H9 (cell line): ENCODE results near the gene FNIP1. TPM values are rescaled to one million over a fixed set of nuclear protein-coding genes. Genes with fewer than 3 reads are reported as not detected.

Source experiments
- DNase-seq: peaks from one replicate; pipeline ENCODE4 v3.0.0-alpha.2; 2017
- H2AFZ ChIP-seq: one replicate; pipeline ENCODE4 v1.6.1; 2013; ENCODE audit warnings: mild to moderate bottlenecking, low read length, control low read depth, moderate library complexity
- H2AK5ac ChIP-seq: 2 replicates; pipeline ENCODE4 v1.6.1; 2013; ENCODE audit warnings: low read length, control low read depth, mixed read lengths; ENCODE audit not compliant: insufficient read length
- H2BK120ac ChIP-seq: one replicate; pipeline ENCODE4 v1.6.1; 2013; ENCODE audit warnings: low read depth, mild to moderate bottlenecking, low read length, control low read depth, inconsistent platforms; ENCODE audit not compliant: poor library complexity, severe bottlenecking
- H2BK12ac ChIP-seq: 2 replicates; pipeline ENCODE4 v1.6.1; 2013; ENCODE audit warnings: low read length, control low read depth, mixed read lengths, low read depth; ENCODE audit not compliant: insufficient read length
- H2BK15ac ChIP-seq: 2 replicates; pipeline ENCODE4 v1.6.1; 2013; ENCODE audit warnings: low read depth, low read length, control low read depth
- H2BK20ac ChIP-seq: one replicate; pipeline ENCODE4 v1.6.1; 2013; ENCODE audit warnings: low read depth, mild to moderate bottlenecking, low read length, control low read depth, inconsistent platforms; ENCODE audit not compliant: poor library complexity, severe bottlenecking
- H2BK5ac ChIP-seq: 2 replicates; pipeline ENCODE4 v1.6.1; 2013; ENCODE audit warnings: low read length, control low read depth, mixed read lengths; ENCODE audit not compliant: insufficient read length
- H3K14ac ChIP-seq: 2 replicates; pipeline ENCODE4 v1.6.1; 2013; ENCODE audit warnings: low read length, control low read depth; ENCODE audit not compliant: insufficient read depth
- H3K18ac ChIP-seq: 2 replicates; pipeline ENCODE4 v1.6.1; 2013; ENCODE audit warnings: low read depth, mild to moderate bottlenecking, mixed read lengths, low read length, control low read depth; ENCODE audit not compliant: insufficient read length
- H3K23ac ChIP-seq: 2 replicates; pipeline ENCODE4 v1.6.1; 2013; ENCODE audit warnings: low read length, control low read depth, mixed read lengths, low read depth; ENCODE audit not compliant: insufficient read length
- H3K23me2 ChIP-seq: 2 replicates; pipeline ENCODE4 v1.6.1; 2013; ENCODE audit warnings: low read depth, mild to moderate bottlenecking, mixed read lengths, low read length, control low read depth; ENCODE audit not compliant: insufficient read length, poor library complexity, severe bottlenecking
- H3K27ac ChIP-seq: 2 replicates; pipeline ENCODE4 v1.5.1; 2013; ENCODE audit warnings: low read length, control low read depth, mixed read lengths, low read depth; ENCODE audit not compliant: insufficient read length
- H3K27me3 ChIP-seq: 2 replicates; pipeline ENCODE4 v1.6.1; 2013; ENCODE audit warnings: low read length, control low read depth, inconsistent platforms; ENCODE audit not compliant: insufficient read depth
- H3K4ac ChIP-seq: 2 replicates; pipeline ENCODE4 v1.6.1; 2013; ENCODE audit warnings: low read depth, mild to moderate bottlenecking, control low read depth, inconsistent platforms, low read length, moderate library complexity
- H3K4me1 ChIP-seq: 2 replicates; pipeline ENCODE4 v1.6.1; 2013; ENCODE audit warnings: low read length, control low read depth, inconsistent platforms; ENCODE audit not compliant: insufficient read depth
- H3K4me2 ChIP-seq: 2 replicates; pipeline ENCODE4 v1.6.1; 2013; ENCODE audit warnings: low read length, control low read depth, mixed read lengths; ENCODE audit not compliant: insufficient read length, insufficient read depth
- H3K56ac ChIP-seq: 2 replicates; pipeline ENCODE4 v1.6.1; 2013; ENCODE audit warnings: low read depth, mild to moderate bottlenecking, mixed read lengths, low read length, control low read depth; ENCODE audit not compliant: insufficient read length
- H3K79me1 ChIP-seq: 2 replicates; pipeline ENCODE4 v1.6.1; 2013; ENCODE audit warnings: low read depth, mild to moderate bottlenecking, moderate library complexity, low read length, control low read depth, inconsistent platforms; ENCODE audit not compliant: insufficient read depth, poor library complexity, severe bottlenecking
- H3K79me2 ChIP-seq: 2 replicates; pipeline ENCODE4 v1.6.1; 2013; ENCODE audit warnings: low read length, control low read depth, inconsistent platforms; ENCODE audit not compliant: insufficient read depth
- H3K9ac ChIP-seq: 2 replicates; pipeline ENCODE4 v1.6.1; 2013; ENCODE audit warnings: low read length, control low read depth, mixed read lengths; ENCODE audit not compliant: insufficient read length; ENCODE audit errors: extremely low read depth
- H3K9me3 ChIP-seq: one replicate; pipeline ENCODE4 v1.6.1; 2013; ENCODE audit warnings: low read depth, low read length, inconsistent platforms; ENCODE audit not compliant: control insufficient read depth
- H3T11ph ChIP-seq: one replicate; pipeline ENCODE4 v1.6.1; 2013; ENCODE audit warnings: mild to moderate bottlenecking, low read length, control low read depth, inconsistent platforms
- H4K20me1 ChIP-seq: one replicate; pipeline ENCODE4 v1.6.1; 2013; ENCODE audit not compliant: control insufficient read depth, insufficient read length, insufficient read depth
- H4K5ac ChIP-seq: 2 replicates; pipeline ENCODE4 v1.6.1; 2013; ENCODE audit warnings: low read depth, mild to moderate bottlenecking, mixed read lengths, low read length, control low read depth; ENCODE audit not compliant: insufficient read length
- H4K8ac ChIP-seq: replicated peaks from 2 replicates; pipeline ENCODE4 v1.6.1; 2013; ENCODE audit warnings: low read length, control low read depth, mixed read lengths, low read depth; ENCODE audit not compliant: insufficient read length
- H4K91ac ChIP-seq: 2 replicates; pipeline ENCODE4 v1.6.1; 2013; ENCODE audit warnings: low read depth, mild to moderate bottlenecking, moderate library complexity, mixed read lengths, low read length, control low read depth; ENCODE audit not compliant: insufficient read length
- H3K27ac Mint-ChIP-seq, 3 experiments: 2 replicates in 2 of 3; 3 replicates in 1 of 3; pipeline ENCODE4 v1.8.0; 2020 to 2021; ENCODE audit warnings: mixed read lengths in 3 of 3, mild to moderate bottlenecking in 1 of 3, moderate library complexity in 1 of 3
- H3K27me3 Mint-ChIP-seq: 2 replicates; pipeline ENCODE4 v1.8.0; 2021; ENCODE audit warnings: low read depth, mild to moderate bottlenecking, moderate library complexity, mixed read lengths
- H3K36me3 Mint-ChIP-seq, 3 experiments: 2 replicates in 2 of 3; 3 replicates in 1 of 3; pipeline ENCODE4 v1.8.0; 2020 to 2021; ENCODE audit warnings: low read depth in 3 of 3, mixed read lengths in 3 of 3; ENCODE audit not compliant: insufficient read depth in 1 of 3
- H3K4me1 Mint-ChIP-seq, 2 experiments: 2 replicates each; pipeline ENCODE4 v1.8.0; 2020; ENCODE audit warnings: mixed read lengths in 2 of 2
- H3K4me3 Mint-ChIP-seq, 2 experiments: 2 replicates in 1 of 2; 3 replicates in 1 of 2; pipeline ENCODE4 v1.8.0; 2020 to 2021; ENCODE audit warnings: mild to moderate bottlenecking in 2 of 2, mixed read lengths in 2 of 2, moderate library complexity in 1 of 2
- H3K9me3 Mint-ChIP-seq, 2 experiments: 2 replicates in 1 of 2; 3 replicates in 1 of 2; pipeline ENCODE4 v1.8.0; 2020; ENCODE audit warnings: mild to moderate bottlenecking in 2 of 2, mixed read lengths in 2 of 2, moderate library complexity in 1 of 2
- WGBS: extraction: QIAGEN DNeasy Blood & Tissue Kit; methylation state at CpG from one replicate; pipeline ENCODE4 v1.1.7; 2013; ENCODE audit warnings: missing lambda C conversion rate, low lambda C conversion rate, mixed read lengths; ENCODE audit not compliant: insufficient read length; ENCODE audit errors: extremely low coverage; 5-methylcytosine and 5-hydroxymethylcytosine counted together
- total RNA-seq: library from RNA; stranded (reverse); gene quantifications from 2 replicates; pipeline ENCODE4 v1.2.1, GENCODE V29; 2021
- TF ChIP-seq, protein P1 (sequence below): fragments of 200-600 bp; sonication (generic); conservative IDR thresholded peaks from 3 replicates; pipeline ENCODE4 v1.8.0; 2021; ENCODE audit warnings: antibody characterized with exemption, mild to moderate bottlenecking

FNIP1 gene
- total RNA-seq, 1 experiment from 2014 or later: 13.4 TPM

DNA sequence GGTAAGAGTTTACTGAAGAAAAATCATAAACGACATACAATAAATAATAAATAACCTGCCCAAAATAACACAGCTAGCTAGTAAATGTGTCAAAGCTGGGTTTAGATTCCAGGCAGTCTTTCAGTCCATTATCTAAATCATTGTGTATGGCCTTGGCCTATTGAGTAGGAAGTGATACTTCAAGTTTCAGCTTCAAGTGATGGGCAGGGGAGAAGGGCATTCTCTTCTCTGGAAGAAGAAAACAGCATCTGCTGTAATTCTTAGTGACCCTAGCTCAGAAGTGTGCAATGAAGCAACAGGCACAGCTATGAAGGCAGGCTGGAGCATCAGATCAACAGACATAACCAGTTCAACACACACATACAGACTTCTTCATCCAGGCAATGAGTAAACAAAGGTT, 42.5 kb downstream of the FNIP1 start:
- H3K4me1 Mint-ChIP-seq: peaks cover 7 to 9% of the 10 kb centered on the region in 2 experiments

More for the DNA sequence above, 42.5 kb downstream of the FNIP1 start:
- no peak overlapping the region for H4K5ac ChIP-seq
- H3K79me1 ChIP-seq: peaks cover 12% of the 10 kb centered on the region
- WGBS: no CpG with 5 or more reads among the region's 1 CpG
- H2BK5ac ChIP-seq: no peak overlapping the region
- no peak for DNase-seq
- H3K27ac ChIP-seq: no peak overlapping the region
- no peak overlapping the region for H3K27ac Mint-ChIP-seq
- no peak overlapping the region for H2BK120ac ChIP-seq
- no peaks in the 10 kb centered on the region for H4K20me1 ChIP-seq
- H3K9ac ChIP-seq: no peak overlapping the region
- no peaks in the 10 kb centered on the region for H3K9me3 Mint-ChIP-seq
- H4K8ac ChIP-seq: no peak overlapping the region
- H4K91ac ChIP-seq: no peak overlapping the region
- H3K27me3 Mint-ChIP-seq: no peaks in the 10 kb centered on the region
- no peaks in the 10 kb centered on the region for H3K23me2 ChIP-seq
- H3K23ac ChIP-seq: no peak overlapping the region
- H3K36me3 Mint-ChIP-seq: no peaks in the 10 kb centered on the region
- H2BK20ac ChIP-seq: no peak overlapping the region
- no peak overlapping the region for H2AK5ac ChIP-seq
- peaks cover 4% of the 10 kb centered on the region; the same call in 1 of the 2 replicates for H3K4me1 ChIP-seq
- no peak overlapping the region for H3T11ph ChIP-seq
- H2AFZ ChIP-seq: no peak overlapping the region
- H3K18ac ChIP-seq: no peak overlapping the region
- no peak overlapping the region for H3K4me3 Mint-ChIP-seq
- H3K9me3 ChIP-seq: no peaks in the 10 kb centered on the region
- H2BK12ac ChIP-seq: no peak overlapping the region
- H2BK15ac ChIP-seq: no peak overlapping the region
- H3K56ac ChIP-seq: no peak overlapping the region
- H3K79me2 ChIP-seq: peaks cover 4% of the 10 kb centered on the region; the same call in 1 of the 2 replicates
- no peak overlapping the region for H3K4ac ChIP-seq
- TF ChIP-seq, protein P1, sequence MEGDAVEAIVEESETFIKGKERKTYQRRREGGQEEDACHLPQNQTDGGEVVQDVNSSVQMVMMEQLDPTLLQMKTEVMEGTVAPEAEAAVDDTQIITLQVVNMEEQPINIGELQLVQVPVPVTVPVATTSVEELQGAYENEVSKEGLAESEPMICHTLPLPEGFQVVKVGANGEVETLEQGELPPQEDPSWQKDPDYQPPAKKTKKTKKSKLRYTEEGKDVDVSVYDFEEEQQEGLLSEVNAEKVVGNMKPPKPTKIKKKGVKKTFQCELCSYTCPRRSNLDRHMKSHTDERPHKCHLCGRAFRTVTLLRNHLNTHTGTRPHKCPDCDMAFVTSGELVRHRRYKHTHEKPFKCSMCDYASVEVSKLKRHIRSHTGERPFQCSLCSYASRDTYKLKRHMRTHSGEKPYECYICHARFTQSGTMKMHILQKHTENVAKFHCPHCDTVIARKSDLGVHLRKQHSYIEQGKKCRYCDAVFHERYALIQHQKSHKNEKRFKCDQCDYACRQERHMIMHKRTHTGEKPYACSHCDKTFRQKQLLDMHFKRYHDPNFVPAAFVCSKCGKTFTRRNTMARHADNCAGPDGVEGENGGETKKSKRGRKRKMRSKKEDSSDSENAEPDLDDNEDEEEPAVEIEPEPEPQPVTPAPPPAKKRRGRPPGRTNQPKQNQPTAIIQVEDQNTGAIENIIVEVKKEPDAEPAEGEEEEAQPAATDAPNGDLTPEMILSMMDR: no peak
- H3K4me2 ChIP-seq: no peak overlapping the region
- H3K14ac ChIP-seq: no peak overlapping the region
- no peaks in the 10 kb centered on the region for H3K27me3 ChIP-seq
